Activated naive CD4-positive, alpha-beta T cell treated with anti-CD3 and anti-CD28 coated beads for 36 hours (primary cell): ENCODE measurements around the gene RAD23A. TPM values are rescaled to one million over a fixed set of nuclear protein-coding genes. Genes with fewer than 3 reads are reported as not detected.

Experiments
- CTCF ChIA-PET: fragments of 350-600 bp; sonication (Branson Sonifier 250); formaldehyde crosslinking; loops from one replicate; lab custom pipeline; 2021; ENCODE audit warnings: antibody characterized with exemption; lab: Charles Lee
- DNase-seq: peaks from one replicate; pipeline ENCODE4 v3.0.0-alpha.2; 2020
- H3K27ac Mint-ChIP-seq: one replicate; pipeline ENCODE4 v1.8.0; 2021; ENCODE audit warnings: mild to moderate bottlenecking, mixed read lengths
- H3K27me3 Mint-ChIP-seq: one replicate; pipeline ENCODE4 v1.8.0; 2021; ENCODE audit warnings: low read depth, mixed read lengths
- H3K36me3 Mint-ChIP-seq: one replicate; pipeline ENCODE4 v1.8.0; 2021; ENCODE audit warnings: low read depth, mixed read lengths
- H3K4me1 Mint-ChIP-seq: one replicate; pipeline ENCODE4 v1.8.0; 2021; ENCODE audit warnings: low read depth, mixed read lengths
- H3K4me3 Mint-ChIP-seq: one replicate; pipeline ENCODE4 v1.8.0; 2021; ENCODE audit warnings: mild to moderate bottlenecking, moderate library complexity, mixed read lengths
- H3K9me3 Mint-ChIP-seq: one replicate; pipeline ENCODE4 v1.8.0; 2021; ENCODE audit warnings: mixed read lengths
- intact Hi-C: fragments of 100-400 bp; cut with micrococcal nuclease; formaldehyde crosslinking; loops from one replicate; pipeline ENCODE4 v1.15.1; 2023
- total RNA-seq, 2 experiments: library from RNA; stranded (reverse); gene quantifications; one replicate each; pipeline ENCODE4 v1.2.3, GENCODE V29; 2021

RAD23A gene
- total RNA-seq, 2 experiments from 2014 or later, result 219 to 223 TPM

DNA sequence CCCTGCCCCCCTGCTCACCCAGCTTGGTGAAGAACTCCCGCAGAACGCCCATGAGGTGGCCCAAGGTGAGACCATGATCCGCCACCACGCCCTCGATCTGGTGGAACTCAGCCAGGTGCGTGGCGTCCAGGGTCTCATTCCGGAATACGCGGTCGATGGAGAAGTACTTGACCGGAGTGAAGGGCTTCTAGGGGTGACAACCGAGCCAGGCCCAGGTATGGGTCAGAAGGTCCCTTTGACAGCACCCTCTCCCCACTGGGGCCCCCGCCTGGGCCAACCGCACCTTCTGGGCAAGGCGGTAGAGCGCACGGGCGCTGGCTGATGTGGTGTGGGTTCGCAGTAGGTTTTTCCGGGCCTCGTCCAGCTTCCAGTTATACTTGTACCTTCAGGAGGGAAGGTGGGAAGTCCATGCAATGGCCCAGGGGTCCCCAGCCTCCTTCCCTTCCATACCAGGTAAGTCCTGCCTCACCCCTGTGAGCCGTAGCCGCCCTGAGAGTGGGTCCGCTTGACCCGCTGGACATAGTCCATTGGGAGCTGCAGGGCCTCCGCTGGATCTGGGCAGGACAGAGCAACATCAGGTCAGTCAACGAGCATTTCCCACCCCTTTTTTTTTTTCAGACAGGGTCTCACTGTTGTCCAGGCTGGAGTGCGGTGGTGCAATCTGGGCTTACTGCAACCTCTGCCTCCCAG, 20.9 kb upstream of the RAD23A start:
- no peak for DNase-seq
- Mint-ChIP-seq H3K27me3 (no peaks in the 10 kb centered on the region), H3K36me3 (peaks cover 53% of the 10 kb centered on the region), H3K4me3 (no peak overlapping the region), H3K9me3 (no peaks in the 10 kb centered on the region), H3K4me1 (peaks cover 2% of the 10 kb centered on the region), H3K27ac (no peak overlapping the region)
- CTCF ChIA-PET, result interaction anchor here (0.7 to 1.0 kb wide), 2 partner anchors 10 to 41 kb away, joined by 3 read pairs; no protein-coding TSS in a partner anchor
- intact Hi-C loops, result no loop called here

DNA sequence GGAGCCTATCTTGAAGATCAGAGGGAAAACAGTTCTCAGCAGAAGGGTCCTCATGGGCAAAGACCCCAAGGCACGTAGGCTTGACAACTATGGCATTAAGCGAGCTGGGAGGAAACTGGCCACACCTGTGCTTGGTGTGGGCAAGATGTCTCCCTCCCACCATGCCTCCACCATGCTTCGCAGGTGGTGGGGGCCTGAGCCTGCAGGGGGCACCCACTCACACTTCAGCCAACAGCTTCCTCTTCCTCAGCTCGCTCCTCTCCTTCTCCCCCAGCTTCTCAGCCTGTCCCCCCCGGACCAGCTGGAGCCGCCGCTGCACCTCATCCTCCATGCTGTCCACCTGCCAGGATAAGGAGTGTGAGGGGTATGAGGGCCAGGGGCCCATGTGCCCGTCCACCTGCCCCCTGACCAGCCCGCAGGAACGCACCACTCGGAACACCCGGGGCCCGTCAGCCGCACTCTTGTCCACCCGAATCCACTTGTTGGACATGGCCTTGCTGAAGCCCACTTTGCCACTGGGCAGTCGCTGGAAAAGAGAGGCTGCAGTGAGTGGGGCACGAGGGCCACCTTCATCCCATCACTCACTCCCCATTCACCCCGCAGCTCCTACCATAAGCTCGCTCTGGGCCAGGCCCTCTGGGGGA, 15.5 kb upstream of the RAD23A start:
- Mint-ChIP-seq H3K36me3 (peaks cover 36% of the 10 kb centered on the region), H3K27me3 (no peaks in the 10 kb centered on the region), H3K4me3 (no peak overlapping the region), H3K27ac (no peak overlapping the region), H3K9me3 (no peaks in the 10 kb centered on the region), H3K4me1 (peaks cover 18% of the 10 kb centered on the region)
- intact Hi-C loops, result loop anchor here (10.0 kb wide), 1 partner anchor 1835 kb away; no protein-coding TSS in a partner anchor
- CTCF ChIA-PET, result no interaction called here
- DNase-seq, result no peak

DNA sequence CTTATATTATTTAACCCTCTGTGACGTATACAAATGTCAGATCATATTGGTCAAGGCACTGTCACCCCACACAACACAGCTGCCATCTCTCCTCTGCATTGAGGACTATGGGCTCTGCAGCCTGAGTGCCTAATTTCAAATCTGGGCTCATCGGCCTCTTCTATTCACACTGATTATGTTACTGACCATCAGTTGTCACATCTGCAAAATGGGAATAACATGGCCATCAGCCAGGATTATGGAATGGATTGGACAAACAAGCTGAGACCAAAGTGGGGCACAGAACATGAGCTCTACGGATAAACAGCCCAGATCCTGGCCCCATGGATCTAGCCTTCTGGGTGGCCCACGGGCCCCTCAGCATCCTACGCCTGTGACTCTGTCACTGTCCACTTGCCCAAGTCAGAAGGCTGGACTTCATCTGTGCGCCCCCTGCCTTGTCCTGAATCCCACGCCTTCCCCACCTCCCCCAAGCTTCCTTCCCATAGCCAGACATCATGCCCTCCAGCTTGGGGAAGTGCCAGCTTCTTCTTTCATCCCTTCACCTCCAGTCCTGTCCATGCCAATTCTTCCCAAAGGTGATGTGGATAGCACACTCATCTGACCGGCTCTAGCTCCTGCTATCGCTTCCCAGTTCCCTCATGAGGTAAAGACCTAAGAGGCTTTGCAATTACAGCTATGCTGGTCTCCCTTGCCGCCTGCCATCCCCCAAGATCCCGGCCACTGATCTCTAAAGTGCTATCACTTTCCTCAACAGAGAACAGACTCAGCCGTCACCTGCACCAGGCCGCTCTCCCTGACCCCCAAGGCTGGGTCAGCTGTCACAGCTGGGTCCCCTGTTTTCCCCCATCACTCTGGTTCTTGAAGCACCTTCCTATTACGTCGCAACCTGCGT, 13.0 kb upstream of the RAD23A start:
- Mint-ChIP-seq H3K27ac (peak overlapping the region; percentile 88), H3K4me3 (peak overlapping the region; percentile 98), H3K4me1 (peaks cover 28% of the 10 kb centered on the region), H3K9me3 (no peaks in the 10 kb centered on the region), H3K27me3 (no peaks in the 10 kb centered on the region), H3K36me3 (peaks cover 23% of the 10 kb centered on the region)
- CTCF ChIA-PET, result interaction anchor here (0.8 to 2.3 kb wide), 4 partner anchors 15 to 172 kb away, joined by 3 to 19 read pairs (median 4); no protein-coding TSS in a partner anchor
- intact Hi-C loops, result loop anchor here (1.0 to 10.0 kb wide), 3 partner anchors 13 to 1838 kb away; partner anchors contain the start of gene SYCE2
- DNase-seq, result no peak

DNA sequence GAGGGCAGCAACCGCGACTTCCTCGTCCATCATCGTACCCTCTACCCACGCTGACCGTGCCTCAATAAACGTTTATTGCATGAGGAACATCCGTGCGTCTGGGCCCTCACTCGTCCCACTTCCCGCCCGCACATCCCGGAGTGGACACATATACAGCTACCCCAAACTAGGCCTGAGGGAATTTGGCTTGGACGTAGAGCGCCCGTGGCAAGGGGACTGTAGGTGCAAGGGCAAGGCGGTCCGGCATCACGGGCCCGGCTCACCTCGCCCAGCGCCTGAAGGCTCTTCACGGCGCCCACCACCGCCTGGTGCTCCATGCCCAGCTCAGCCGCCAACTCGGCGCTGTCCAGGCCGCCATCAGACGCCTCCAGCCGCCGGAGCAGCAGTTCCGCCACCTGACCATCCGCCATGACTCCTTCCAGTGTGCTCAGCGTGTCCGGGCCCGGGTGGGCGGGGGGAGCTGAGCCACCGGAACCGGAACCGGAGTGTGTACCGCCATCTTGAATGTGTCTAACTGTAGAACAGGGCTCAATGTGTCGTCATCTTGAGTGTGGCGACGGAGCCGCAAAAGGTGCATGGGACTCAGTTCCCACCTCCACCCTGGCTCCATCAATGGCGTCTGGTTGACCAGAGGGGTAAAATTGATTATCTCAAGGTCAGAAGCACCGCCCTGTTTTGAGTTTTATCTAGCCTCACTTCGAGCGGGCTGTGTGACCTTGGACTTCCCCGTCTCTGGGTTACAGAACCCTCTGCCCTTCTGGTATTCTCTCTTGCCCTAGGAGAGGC, 12.2 kb upstream of the RAD23A start, which contains the start of gene FARSA:
FARSA (minus strand) TSS at position 425 of the 786 bp plus-strand sequence; CDS start at position 410, 15 bp downstream.
- peak; percentile 96 for DNase-seq
- Mint-ChIP-seq H3K4me1 (peaks cover 30% of the 10 kb centered on the region), H3K9me3 (no peaks in the 10 kb centered on the region), H3K36me3 (peaks cover 19% of the 10 kb centered on the region), H3K27me3 (no peaks in the 10 kb centered on the region), H3K4me3 (peak within 1 kb of the TSS; percentile 98), H3K27ac (peak within 1 kb of the TSS; percentile 88)
- intact Hi-C loops, result loop anchor here (1.0 to 10.0 kb wide), 3 partner anchors 14 to 1839 kb away; partner anchors contain the start of gene SYCE2
- CTCF ChIA-PET, result interaction anchor here (0.8 to 2.3 kb wide), 2 partner anchors 32 to 173 kb away, joined by 3 to 19 read pairs; no protein-coding TSS in a partner anchor

DNA sequence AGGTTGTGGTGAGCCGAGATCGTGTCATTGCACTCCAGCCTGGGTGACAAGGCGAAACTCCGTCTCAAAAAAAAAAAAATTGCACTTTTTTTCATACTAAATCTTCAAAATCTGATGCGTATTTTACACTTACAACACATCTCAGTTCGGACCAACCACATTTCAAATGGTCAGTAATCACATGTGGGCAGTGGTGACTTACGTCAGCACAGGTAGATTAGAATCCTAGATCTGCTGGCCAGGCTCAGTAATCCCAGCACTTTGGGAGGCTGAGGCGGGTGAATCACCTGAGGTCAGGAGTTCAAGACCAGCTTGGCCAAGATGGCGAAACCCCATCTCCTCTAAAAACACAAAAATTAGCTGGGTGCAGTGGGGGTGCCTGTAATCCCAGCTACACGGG, 10.6 kb upstream of the RAD23A start:
- Mint-ChIP-seq H3K27ac (no peak overlapping the region), H3K27me3 (no peaks in the 10 kb centered on the region), H3K36me3 (peaks cover 26% of the 10 kb centered on the region), H3K4me3 (peak overlapping the region; percentile 29), H3K9me3 (no peaks in the 10 kb centered on the region), H3K4me1 (peaks cover 41% of the 10 kb centered on the region)
- CTCF ChIA-PET, result no interaction called here
- intact Hi-C loops, result loop anchor here (5.0 to 10.0 kb wide), 2 partner anchors 902 to 1840 kb away; no protein-coding TSS in a partner anchor
- no peak for DNase-seq

DNA sequence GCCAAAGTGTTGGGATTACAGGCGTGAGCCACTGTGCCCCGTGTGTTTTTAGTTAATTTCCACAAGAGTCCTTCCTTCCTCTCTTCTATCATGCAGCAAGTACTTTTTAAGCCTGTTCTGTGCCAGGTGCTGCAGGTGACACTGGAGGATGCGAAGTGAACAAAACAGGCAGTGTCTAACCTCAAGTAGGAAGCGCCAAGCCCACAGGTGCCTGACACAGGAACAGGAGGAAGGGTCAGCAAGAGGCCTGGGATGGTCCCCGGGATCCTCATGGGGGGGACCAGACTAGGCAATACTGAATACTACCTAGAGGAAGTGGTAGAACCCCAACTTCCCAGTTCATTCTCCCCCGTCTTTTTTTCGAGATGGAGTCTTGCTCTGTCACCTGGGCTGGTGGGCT, 9.1 kb upstream of the RAD23A start:
- H3K27me3 Mint-ChIP-seq, result no peaks in the 10 kb centered on the region

DNA sequence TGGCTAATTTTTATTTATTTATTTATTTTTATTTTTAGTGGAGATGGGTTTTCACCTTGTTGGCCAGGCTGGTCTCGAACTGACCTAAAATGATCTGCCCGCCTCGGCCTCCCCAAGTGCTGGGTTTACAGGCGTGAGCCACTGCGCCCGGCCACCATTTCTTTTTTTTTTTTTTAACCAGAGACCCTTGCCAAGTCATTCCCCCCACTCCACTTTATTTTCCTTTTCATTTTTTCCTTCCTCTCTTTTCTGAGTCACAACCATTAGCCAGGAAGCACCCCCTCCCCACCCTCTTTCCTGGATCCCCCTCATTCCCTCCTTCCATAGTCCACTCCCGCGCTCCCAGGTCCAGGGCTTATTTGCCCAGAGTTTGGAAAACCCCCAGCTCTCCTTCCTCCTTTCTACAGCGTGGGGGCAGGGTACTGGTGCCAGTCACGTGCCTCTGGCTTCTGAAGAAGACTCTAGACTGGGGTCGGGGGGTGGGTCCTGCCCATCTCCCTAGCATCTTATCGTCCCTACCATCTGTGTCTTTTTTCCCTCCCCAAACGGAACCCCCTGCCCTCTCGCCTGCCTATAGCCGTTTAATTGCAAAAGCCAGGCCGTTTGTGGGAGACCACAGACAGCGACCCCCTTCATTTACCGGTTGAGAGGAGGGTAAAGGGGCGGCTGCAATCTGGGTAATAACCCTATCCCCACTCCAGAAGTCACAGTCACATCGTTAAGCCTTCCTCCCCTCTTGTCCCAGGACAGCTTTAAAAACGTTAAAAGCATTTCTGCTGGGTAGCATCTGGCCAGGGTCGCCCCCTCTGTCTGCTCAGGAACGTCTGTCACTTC, 8.4 kb upstream of the RAD23A start:
- H3K27me3 Mint-ChIP-seq, result no peaks in the 10 kb centered on the region
- peak overlapping the region; percentile 94 for H3K27ac Mint-ChIP-seq
- no peaks in the 10 kb centered on the region for H3K9me3 Mint-ChIP-seq
- DNase-seq, result peak; percentile 56
- H3K36me3 Mint-ChIP-seq, result peaks cover 46% of the 10 kb centered on the region
- H3K4me3 Mint-ChIP-seq, result peak overlapping the region; percentile 92
- intact Hi-C loops, result loop anchor here (1.0 to 10.0 kb wide), 3 partner anchors 8 to 1843 kb away; partner anchors contain the start of gene RAD23A
- CTCF ChIA-PET, result interaction anchor here (1.2 to 1.4 kb wide), 3 partner anchors 9 to 52 kb away, joined by 3 to 12 read pairs (median 4); partner anchors contain the start of gene RAD23A
- peaks cover 53% of the 10 kb centered on the region for H3K4me1 Mint-ChIP-seq

More for the DNA sequence above, 9.1 kb upstream of the RAD23A start:
- intact Hi-C loops, result loop anchor here (5.0 to 10.0 kb wide), 2 partner anchors 901 to 1842 kb away; no protein-coding TSS in a partner anchor
- H3K4me3 Mint-ChIP-seq, result no peak overlapping the region
- no peak for DNase-seq
- H3K27ac Mint-ChIP-seq, result peak overlapping the region; percentile 54
- CTCF ChIA-PET, result no interaction called here
- peaks cover 50% of the 10 kb centered on the region for H3K4me1 Mint-ChIP-seq
- H3K36me3 Mint-ChIP-seq, result peaks cover 40% of the 10 kb centered on the region
- no peaks in the 10 kb centered on the region for H3K9me3 Mint-ChIP-seq

DNA sequence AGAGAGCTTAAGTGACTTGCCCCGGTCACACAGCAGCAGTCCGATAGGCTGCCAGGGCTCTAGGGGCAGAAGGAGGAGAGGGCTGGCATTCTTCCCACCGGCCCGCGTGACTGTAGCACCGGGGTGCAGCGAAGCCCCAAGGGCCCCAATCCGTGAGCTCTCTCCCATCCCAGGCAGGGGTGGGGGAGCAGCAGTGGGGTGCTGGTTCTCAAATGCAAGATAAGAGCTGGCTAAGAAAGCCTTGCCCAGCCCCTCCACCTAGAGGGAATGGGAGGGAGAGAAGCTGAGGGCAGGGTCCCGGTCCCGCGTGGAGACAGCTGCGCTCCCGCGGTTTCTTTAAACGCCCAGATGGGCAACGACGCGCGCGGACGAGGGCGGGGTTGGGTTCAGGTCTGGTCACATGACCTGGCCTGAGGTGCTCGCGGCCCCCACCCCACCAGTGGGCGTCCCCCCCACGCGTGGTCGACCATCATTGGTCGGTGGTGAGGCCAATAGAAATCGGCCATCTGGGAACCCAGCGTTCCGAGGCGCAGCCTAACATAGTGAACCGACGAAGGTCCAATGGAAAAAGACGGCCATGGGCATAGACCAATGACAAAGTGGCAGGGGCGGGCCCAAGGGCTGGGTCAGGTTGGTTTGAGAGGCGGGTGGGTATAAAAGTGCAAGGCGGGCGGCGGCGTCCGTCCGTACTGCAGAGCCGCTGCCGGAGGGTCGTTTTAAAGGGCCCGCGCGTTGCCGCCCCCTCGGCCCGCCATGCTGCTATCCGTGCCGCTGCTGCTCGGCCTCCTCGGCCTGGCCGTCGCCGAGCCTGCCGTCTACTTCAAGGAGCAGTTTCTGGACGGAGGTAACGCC, 7.5 kb upstream of the RAD23A start, which contains the start of gene CALR:
CALR (plus strand) TSS at position 683 of the 852 bp plus-strand sequence; CDS start at position 754, 71 bp downstream.
- H3K9me3 Mint-ChIP-seq, result no peaks in the 10 kb centered on the region
- H3K4me3 Mint-ChIP-seq, result peak within 1 kb of the TSS; percentile 92
- peaks cover 49% of the 10 kb centered on the region for H3K4me1 Mint-ChIP-seq
- H3K27me3 Mint-ChIP-seq, result no peaks in the 10 kb centered on the region
- CTCF ChIA-PET, result interaction anchor here (0.6 to 1.4 kb wide), 4 partner anchors 8 to 101 kb away, joined by 3 to 12 read pairs (median 4); partner anchors contain the start of gene RAD23A
- peaks cover 47% of the 10 kb centered on the region for H3K36me3 Mint-ChIP-seq
- H3K27ac Mint-ChIP-seq, result peak within 1 kb of the TSS; percentile 94
- peak; percentile 100 for DNase-seq
- intact Hi-C loops, result loop anchor here (1.0 to 10.0 kb wide), 11 partner anchors 7 to 1843 kb away; partner anchors contain the start of genes GADD45GIP1, GCDH, JUNB and RAD23A

DNA sequence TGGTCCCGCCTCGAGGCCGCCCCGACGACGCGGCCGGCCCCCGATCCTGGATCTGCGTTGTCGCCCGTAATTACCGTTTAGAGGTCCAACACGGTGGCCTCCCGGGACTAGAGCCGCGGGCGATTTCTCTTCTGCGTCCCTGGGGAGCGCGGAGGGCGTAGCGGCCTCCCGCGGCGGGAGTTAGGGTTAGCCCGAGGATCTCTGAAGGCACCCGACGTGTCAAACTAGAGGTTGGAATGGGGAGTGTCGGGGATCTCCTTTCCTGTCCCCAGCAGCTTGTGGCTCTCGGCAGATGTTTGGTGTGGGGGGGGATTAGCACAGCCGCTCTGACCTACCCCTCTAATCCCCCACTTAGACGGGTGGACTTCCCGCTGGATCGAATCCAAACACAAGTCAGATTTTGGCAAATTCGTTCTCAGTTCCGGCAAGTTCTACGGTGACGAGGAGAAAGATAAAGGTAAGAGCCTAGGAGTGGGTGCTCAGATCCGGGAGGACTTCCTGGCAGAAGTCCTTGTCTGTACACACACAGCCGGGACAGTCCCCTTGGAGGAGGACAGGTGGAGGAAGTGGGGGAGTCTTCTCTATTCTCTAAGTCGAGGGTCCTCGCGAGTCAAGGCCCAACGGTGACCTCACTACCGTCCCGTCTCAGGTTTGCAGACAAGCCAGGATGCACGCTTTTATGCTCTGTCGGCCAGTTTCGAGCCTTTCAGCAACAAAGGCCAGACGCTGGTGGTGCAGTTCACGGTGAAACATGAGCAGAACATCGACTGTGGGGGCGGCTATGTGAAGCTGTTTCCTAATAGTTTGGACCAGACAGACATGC, 6.7 kb upstream of the RAD23A start:
- no peaks in the 10 kb centered on the region for H3K27me3 Mint-ChIP-seq
- intact Hi-C loops, result loop anchor here (1.0 to 10.0 kb wide), 10 partner anchors 18 to 1844 kb away; partner anchors contain the start of genes GADD45GIP1, GCDH, JUNB and TRIR
- DNase-seq, result peak; percentile 67
- H3K9me3 Mint-ChIP-seq, result no peaks in the 10 kb centered on the region
- H3K27ac Mint-ChIP-seq, result peak overlapping the region; percentile 94
- H3K4me1 Mint-ChIP-seq, result peaks cover 52% of the 10 kb centered on the region
- peaks cover 52% of the 10 kb centered on the region for H3K36me3 Mint-ChIP-seq
- H3K4me3 Mint-ChIP-seq, result peak overlapping the region; percentile 92
- CTCF ChIA-PET, result no interaction called here
